ENCODE measurements around the gene DDO. TPM values are rescaled to one million over a fixed set of nuclear protein-coding genes. Genes with fewer than 3 reads are reported as not detected.

The DDO gene
- total RNA-seq, 1 experiment from 2014 or later, result not detected

DNA sequence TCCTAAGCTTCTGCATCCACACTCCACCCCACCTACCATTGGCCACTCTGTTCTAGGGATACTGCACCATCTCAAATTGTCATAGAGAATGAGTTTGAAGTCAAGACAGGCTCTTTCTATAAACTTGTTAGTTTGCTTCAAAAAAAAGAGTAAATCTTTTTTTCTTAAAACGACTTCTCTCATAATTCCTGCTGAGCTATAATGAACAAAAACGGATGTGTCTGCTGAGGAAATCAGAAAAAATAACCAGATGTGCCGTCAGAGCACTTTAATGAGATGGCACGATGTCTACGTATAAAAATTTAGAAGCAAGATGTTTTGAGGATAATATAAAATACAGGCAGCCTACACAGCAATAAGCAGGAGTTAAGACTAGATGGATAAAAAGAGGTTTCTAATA lies 24.0 kb upstream of the DDO start:
- no peak overlapping the region for H3K4me3 ChIP-seq (ENCODE audit: low read depth, low read length, poor library complexity, severe bottlenecking)
- ChIA-PET CTCF (no interaction called here), POLR2A (ENCODE audit: low non-redundant PET) (no interaction called here)
- TF ChIP-seq, protein P1, sequence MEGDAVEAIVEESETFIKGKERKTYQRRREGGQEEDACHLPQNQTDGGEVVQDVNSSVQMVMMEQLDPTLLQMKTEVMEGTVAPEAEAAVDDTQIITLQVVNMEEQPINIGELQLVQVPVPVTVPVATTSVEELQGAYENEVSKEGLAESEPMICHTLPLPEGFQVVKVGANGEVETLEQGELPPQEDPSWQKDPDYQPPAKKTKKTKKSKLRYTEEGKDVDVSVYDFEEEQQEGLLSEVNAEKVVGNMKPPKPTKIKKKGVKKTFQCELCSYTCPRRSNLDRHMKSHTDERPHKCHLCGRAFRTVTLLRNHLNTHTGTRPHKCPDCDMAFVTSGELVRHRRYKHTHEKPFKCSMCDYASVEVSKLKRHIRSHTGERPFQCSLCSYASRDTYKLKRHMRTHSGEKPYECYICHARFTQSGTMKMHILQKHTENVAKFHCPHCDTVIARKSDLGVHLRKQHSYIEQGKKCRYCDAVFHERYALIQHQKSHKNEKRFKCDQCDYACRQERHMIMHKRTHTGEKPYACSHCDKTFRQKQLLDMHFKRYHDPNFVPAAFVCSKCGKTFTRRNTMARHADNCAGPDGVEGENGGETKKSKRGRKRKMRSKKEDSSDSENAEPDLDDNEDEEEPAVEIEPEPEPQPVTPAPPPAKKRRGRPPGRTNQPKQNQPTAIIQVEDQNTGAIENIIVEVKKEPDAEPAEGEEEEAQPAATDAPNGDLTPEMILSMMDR (conservative IDR thresholded peaks at IDR 0.05; ENCODE audit: low read depth, low read length), result no peak
- TF ChIP-seq EZH2 (IDR thresholded peaks at IDR 0.05; ENCODE audit: borderline replicate concordance, low read depth, low read length, poor library complexity, severe bottlenecking), result no peak
- no peaks in the 10 kb centered on the region for H3K27me3 ChIP-seq (replicated peaks; ENCODE audit: insufficient read depth, low read depth, low read length, poor library complexity)
- intact Hi-C loops (cut with micrococcal nuclease; ENCODE audit: unreplicated experiment), result no loop called here
- H3K36me3 ChIP-seq (ENCODE audit: insufficient read depth, low read length, poor library complexity, severe bottlenecking), result no peaks in the 10 kb centered on the region
- no TSS peak for BruUV-seq (replicated peaks)
- H3K4me1 ChIP-seq (ENCODE audit: insufficient read depth, low read length, poor library complexity, severe bottlenecking), result peaks cover 3% of the 10 kb centered on the region
- H3K9me3 ChIP-seq (ENCODE audit: low read depth, low read length, poor library complexity, severe bottlenecking), result no peaks in the 10 kb centered on the region
- no peak for DNase-seq (ENCODE audit: low spot score)
- H3K27ac ChIP-seq (ENCODE audit: low read depth, low read length, poor library complexity, severe bottlenecking), result no peak overlapping the region

DNA sequence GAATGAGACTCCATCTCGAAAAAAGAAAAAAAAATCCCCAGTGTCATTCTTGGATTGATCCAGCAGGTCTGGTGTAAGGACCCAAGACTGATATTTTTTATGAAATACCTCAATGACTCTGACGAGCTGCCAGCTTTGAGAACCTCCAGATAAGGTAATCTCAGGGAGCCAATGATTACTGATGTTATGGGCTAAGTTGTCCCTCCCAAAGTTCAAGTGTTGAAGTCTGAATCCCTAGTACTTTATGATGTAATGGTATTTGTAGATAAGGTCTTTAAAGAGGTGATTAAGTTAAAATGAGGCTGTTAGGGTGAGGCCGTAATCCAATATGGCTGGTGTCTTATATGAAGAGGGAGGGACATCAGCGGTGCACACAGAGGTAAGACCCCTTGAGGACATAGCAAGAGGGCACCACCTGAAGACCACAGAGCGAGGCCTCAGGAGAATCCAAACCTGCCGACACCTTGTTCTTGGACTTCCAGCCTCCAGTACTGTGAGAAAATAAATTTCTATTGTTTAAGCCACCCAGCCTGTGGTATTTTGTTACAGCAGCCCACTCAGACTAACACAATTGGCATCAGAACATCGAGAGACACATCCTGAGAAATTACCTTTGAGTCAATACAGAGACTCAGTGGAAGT lies 19.7 kb upstream of the DDO start:
- BruUV-seq (replicated peaks), result no TSS peak
- Histone ChIP-seq H3K27me3 (replicated peaks; ENCODE audit: insufficient read depth, low read depth, low read length, poor library complexity) (no peaks in the 10 kb centered on the region), H3K4me3 (ENCODE audit: low read depth, low read length, poor library complexity, severe bottlenecking) (no peak overlapping the region), H3K4me1 (ENCODE audit: insufficient read depth, low read length, poor library complexity, severe bottlenecking) (peaks cover 3% of the 10 kb centered on the region), H3K36me3 (ENCODE audit: insufficient read depth, low read length, poor library complexity, severe bottlenecking) (no peaks in the 10 kb centered on the region), H3K9me3 (ENCODE audit: low read depth, low read length, poor library complexity, severe bottlenecking) (no peaks in the 10 kb centered on the region), H3K27ac (ENCODE audit: low read depth, low read length, poor library complexity, severe bottlenecking) (no peak overlapping the region)
- DNase-seq (ENCODE audit: low spot score), result no peak
- TF ChIP-seq EZH2 (IDR thresholded peaks at IDR 0.05; ENCODE audit: borderline replicate concordance, low read depth, low read length, poor library complexity, severe bottlenecking), result no peak
- TF ChIP-seq, protein P1 (conservative IDR thresholded peaks at IDR 0.05; ENCODE audit: low read depth, low read length), result no peak
- POLR2A ChIA-PET (ENCODE audit: low non-redundant PET), result no interaction called here
- intact Hi-C loops (cut with micrococcal nuclease; ENCODE audit: unreplicated experiment), result no loop called here
- CTCF ChIA-PET, result no interaction called here

DNA sequence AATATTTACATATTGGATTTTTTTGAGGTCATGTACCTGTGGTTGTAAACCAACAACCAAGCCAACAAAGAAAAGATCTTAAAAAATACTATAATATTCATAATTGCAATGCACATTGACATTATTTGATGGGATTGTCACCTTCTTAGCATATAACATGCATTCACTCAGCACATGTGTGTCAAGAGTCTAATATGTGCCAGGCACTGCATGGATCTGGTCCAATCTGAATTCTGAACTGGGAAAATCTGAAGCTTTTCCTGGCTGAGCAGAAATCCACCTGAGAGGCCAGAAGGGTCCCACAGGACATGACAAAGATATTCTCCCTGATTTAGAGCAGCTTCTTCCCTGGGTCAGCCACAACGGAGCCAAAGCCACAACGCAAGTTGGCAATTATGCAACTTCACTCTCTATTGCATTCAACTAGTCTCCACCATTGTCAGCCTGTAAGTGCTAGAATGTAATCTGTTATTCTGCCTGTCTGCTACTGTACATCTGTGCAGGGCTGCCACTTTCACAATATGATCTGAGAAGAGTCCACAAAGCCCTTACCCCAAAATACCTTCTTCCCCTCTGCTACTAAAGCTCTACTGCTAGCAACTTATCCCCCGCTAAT lies 17.0 kb upstream of the DDO start:
- Histone ChIP-seq H3K27me3 (replicated peaks; ENCODE audit: insufficient read depth, low read depth, low read length, poor library complexity) (no peaks in the 10 kb centered on the region), H3K36me3 (ENCODE audit: insufficient read depth, low read length, poor library complexity, severe bottlenecking) (no peaks in the 10 kb centered on the region), H3K4me3 (ENCODE audit: low read depth, low read length, poor library complexity, severe bottlenecking) (no peak overlapping the region), H3K9me3 (ENCODE audit: low read depth, low read length, poor library complexity, severe bottlenecking) (no peaks in the 10 kb centered on the region), H3K4me1 (ENCODE audit: insufficient read depth, low read length, poor library complexity, severe bottlenecking) (no peaks in the 10 kb centered on the region), H3K27ac (ENCODE audit: low read depth, low read length, poor library complexity, severe bottlenecking) (no peak overlapping the region)
- ChIA-PET CTCF (no interaction called here), POLR2A (ENCODE audit: low non-redundant PET) (no interaction called here)
- TF ChIP-seq EZH2 (IDR thresholded peaks at IDR 0.05; ENCODE audit: borderline replicate concordance, low read depth, low read length, poor library complexity, severe bottlenecking), result no peak
- TF ChIP-seq, protein P1 (conservative IDR thresholded peaks at IDR 0.05; ENCODE audit: low read depth, low read length), result no peak
- no TSS peak for BruUV-seq (replicated peaks)
- intact Hi-C loops (cut with micrococcal nuclease; ENCODE audit: unreplicated experiment), result no loop called here
- DNase-seq (ENCODE audit: low spot score), result no peak
